ENCODE measurements around the gene THBS3. TPM values are rescaled to one million over a fixed set of nuclear protein-coding genes. Genes with fewer than 3 reads are reported as not detected.
A peak's percentile ranks its signal among the peaks of the same experiment; 100 is the strongest.

THBS3 gene
- total and polyA plus RNA-seq, 2 of the 13 experiments (the other 11 are each of a cell fraction or from before 2014, with no cell fraction given), result 0.86 to 3.6 TPM

- TF ChIP-seq YY1 (IDR thresholded peaks at IDR 0.05; ENCODE audit: insufficient read depth, insufficient replicate concordance, low read depth, low read length) (peak; percentile 8), POLR2G (IDR thresholded peaks at IDR 0.05; ENCODE audit: low read depth, low read length) (peak; percentile 43; the same call in 1 of the 2 replicates), ATF2 (CRISPR knock-in tag; IDR thresholded peaks at IDR 0.05) (no peak), CCAR2 (optimal IDR thresholded peaks at IDR 0.05; ENCODE audit: low read depth, low read length) (peak; percentile 82), TFDP2 (CRISPR knock-in tag; IDR thresholded peaks at IDR 0.05) (0 out of 2 replicates have a peak, but pooled peaks have one; percentile 31), ISL2 (CRISPR knock-in tag; IDR thresholded peaks at IDR 0.05) (no peak), XRCC5 (optimal IDR thresholded peaks at IDR 0.05; ENCODE audit: low read length) (peak; percentile 95), RBM39 (IDR thresholded peaks at IDR 0.05; ENCODE audit: low read depth, low read length, poor library complexity, severe bottlenecking) (peak; percentile 60), ZNF746 (CRISPR knock-in tag; IDR thresholded peaks at IDR 0.05) (no peak)
- TF ChIP-seq, protein P1, sequence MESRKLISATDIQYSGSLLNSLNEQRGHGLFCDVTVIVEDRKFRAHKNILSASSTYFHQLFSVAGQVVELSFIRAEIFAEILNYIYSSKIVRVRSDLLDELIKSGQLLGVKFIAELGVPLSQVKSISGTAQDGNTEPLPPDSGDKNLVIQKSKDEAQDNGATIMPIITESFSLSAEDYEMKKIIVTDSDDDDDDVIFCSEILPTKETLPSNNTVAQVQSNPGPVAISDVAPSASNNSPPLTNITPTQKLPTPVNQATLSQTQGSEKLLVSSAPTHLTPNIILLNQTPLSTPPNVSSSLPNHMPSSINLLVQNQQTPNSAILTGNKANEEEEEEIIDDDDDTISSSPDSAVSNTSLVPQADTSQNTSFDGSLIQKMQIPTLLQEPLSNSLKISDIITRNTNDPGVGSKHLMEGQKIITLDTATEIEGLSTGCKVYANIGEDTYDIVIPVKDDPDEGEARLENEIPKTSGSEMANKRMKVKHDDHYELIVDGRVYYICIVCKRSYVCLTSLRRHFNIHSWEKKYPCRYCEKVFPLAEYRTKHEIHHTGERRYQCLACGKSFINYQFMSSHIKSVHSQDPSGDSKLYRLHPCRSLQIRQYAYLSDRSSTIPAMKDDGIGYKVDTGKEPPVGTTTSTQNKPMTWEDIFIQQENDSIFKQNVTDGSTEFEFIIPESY (CRISPR knock-in tag; IDR thresholded peaks at IDR 0.05), result peak; percentile 26; the same call in 1 of the 2 replicates
These were observed 36.9 kb upstream of the THBS3 start (continued) for GRCh38 chr1:155244368-155245162.
